NCI-H2171 (cell line): Measurements from ENCODE around the gene SMIM22.

Experiments
- DNase-seq: peaks from one replicate; lab custom pipeline; 2025; lab: John Stamatoyannopoulos, UW

SMIM22 gene

DNA sequence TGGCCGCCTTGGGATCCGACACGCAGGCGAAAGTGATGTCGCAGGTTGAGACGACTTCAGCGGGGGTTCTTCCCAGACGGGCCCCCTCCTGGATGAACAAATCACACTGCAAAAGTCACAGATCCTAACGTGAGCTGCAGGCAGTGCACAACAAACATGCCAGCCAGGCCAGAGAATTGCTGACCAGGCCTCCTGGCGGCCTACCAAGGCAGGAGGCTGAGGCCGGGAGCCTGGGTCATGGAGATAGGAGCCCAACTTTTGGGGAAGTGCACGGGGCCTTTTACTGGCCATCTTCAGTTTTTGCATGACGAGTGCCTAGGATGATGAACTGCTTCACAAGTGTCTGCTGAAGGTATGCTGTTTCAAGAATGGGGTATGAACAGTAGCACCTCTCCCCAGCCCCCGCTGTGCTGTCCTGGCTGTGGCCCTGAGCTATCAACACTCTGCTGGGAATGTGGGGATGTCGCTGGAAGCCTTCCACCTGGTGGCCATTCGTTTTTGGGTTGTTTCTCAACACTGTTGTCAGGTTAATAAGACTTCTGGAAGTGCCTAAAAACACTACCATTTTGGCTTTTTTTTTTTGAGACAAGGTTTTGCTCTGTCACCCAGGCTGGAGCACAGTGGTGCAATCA is 19.5 kb downstream of the SMIM22 start:
- DNase-seq, result no peak

DNA sequence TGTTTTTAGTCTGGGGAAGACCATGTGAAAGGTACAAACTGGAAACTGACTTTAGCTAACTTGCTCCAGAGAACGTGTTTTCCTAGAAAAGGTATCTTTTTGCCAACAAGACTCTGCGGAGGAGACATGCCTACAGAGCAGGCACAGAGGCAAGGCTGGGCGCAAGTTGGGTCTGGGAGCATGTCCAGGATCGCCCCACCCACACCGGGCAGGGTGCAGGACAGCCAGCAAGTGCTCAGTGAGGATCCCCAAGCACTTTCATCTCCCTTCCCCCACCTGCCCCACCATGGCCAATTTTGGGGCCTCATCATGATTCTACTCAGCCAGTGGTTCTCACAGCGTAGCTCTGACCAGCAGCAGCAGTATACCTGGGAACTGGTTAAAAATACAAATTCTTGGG is 25.5 kb downstream of the SMIM22 start:
- DNase-seq, result no peak

DNA sequence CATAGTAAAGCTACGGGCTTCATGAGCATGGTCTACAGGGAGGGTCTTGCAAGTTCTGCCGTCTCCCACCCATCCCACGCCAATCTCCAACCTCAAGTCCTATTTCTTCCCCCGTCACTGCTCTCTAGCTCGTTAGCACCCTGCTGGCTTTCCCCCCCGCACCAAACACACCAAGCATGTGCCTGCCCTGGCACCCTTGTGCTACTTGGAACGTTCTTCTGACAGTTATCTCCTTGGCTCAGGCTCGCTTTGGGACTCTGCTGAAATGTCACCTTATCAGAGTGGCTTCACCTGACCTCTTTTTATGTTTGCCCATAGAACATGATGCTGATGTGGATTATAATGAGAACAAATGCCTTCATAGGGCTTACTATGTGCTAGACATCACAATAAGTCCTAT is 30.0 kb downstream of the SMIM22 start:
- no peak for DNase-seq

DNA sequence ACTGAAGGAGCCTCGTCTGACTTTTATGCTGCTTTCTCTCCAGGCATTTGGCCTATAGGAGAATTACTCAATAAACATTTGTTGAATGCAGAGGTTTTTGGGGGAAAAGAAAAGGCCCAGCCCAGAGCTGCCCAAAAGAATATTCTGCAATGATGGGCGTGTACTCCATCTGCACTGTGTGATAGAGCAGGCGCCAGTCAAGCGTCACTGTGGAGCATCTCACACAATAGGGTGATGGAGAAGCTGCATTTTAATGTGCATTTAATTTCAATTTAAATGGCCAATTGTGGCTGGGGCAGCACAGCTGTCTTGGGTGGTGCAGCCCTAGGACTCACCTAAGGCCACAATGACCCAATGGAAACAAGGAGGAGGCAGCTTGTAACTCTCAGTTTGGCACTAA is 31.4 kb downstream of the SMIM22 start:
- DNase-seq, result no peak

DNA sequence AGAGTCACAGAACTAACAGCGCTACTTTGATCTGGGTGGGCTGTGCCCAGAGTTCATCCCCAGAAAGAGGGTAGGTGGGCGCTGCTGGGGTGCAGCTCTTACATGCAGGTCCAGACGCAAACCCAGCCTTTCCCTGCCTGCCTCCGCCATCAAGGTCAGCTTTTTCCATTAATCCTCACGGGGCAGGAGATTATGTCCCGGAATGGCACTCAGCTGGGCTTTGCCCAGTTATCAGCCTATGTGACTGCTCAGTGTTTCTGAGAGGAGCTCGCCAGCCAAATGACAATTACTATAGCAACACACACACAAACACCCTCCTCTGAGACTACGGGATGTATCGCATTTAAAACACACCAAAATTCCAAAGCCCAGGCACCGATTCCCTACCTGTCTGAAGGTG is 31.8 kb downstream of the SMIM22 start:
- no peak for DNase-seq

DNA sequence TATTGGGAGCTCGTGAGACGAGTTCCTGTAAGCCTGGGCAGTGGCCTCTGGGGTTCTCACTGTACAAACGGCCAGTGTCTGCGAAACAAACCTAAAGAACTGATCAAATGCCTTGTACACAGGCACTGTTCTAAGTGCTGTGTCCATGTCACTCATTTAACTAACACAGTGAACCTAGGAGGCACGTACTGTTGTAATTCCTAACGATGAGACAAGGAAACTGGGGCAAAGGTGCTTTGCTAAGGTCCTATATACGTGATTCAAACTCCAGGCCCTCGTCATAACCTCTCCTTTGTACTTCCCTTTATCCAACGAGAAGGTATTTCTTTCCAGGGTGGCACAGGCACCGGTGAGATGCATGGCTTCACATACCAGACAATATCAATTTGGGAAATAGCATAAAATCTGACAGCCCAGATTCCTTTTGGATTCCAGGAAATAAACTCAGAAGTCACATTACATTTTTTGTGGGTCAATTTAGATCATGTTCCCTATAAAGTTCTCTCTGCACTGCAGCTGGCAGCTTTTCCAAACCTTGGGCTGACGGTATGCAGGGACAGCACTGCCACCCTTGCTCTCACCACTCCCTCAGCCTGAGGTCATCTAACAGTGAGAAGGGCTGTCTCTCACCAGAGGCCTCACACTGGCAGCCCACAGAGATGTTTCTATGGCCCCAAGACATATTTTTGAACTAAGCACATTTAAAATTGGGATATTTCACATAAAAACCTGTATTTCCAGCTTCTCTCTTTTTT is 33.6 kb downstream of the SMIM22 start:
- DNase-seq, result no peak

DNA sequence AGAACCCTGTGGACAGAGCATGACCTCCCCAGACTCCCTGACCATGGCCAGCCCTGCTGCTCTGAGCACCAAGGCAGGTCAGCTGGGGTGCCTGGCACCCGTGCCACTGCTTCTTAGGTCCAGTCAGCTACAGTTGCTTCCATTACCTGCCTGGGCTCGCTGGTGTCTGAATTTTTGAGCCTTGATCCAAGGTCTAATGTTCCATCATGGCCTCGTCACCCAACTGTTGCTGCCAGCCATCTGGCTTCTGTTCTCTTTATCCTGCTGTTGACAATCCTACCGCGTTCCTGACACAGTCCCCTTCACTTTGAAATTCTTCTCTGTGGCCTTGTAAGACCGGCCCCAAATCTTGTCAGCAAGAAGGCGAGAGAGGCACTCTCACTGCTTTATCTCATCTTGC is 35.2 kb downstream of the SMIM22 start:
- no peak for DNase-seq

DNA sequence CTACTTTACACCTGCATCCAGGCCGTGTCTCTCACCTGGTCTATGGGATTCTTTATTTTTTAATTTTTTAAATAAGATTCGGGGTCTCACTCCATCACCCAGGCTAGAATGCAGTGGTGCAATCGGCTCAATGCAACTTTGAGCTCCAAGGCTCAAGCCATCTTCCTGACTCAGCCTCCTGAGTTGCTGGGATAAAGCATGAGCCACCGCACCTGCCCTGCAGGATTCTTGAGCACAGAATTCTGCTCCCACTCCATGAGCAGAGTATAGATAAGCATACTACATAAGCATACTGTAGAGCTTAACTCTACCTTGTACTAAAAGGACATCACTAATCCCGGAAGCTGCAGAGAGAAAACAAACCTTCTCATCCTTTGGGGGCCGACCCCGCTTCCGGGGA is 36.4 kb downstream of the SMIM22 start:
- no peak for DNase-seq

DNA sequence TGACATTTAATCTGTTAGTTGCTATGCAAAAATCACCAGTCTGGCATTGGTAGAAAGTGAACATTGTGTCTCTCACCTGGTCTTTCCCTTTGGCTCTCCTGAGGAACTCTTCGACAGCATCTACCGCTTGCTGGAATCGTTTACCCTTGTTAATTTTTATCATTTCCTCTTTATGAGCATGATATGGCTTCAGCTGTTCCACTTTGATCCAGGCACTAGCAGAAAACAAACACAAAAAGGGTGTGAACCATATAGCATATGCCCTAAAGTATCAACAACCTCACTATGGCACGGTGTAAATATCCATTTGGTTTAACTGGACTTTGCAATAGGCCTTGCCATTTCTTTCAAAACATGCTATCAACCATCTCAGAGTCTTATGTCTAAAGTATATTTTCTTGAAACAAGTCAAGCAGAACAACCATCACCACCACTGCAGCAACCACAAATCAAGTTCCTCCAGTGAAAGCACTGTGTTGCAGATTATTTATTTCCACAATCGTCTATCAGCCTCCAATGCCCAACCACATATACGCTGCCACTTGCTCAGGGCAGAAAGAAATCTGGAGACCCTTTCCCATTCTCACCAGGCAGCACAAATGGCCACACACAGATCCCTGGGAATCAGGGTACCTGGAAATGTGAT is 37.7 kb downstream of the SMIM22 start:
- DNase-seq, result no peak

DNA sequence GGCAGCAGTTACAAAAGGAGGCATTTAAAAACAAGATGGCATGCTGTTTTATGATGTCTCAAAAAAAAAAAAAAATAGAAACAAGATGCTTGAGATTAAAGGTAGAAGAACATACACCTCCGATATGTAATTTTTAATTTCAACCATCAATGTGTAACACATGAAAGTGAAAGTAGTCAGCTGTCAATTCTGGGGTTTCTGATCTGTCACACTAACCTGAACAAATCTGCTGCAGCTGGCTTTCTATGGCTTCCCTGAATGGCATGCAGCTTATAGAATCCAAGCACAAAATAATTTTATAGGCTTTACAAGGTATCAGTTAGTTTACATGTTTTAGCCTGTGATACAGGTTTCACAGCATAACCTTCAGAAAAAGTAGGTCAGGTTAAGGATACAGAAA is 38.4 kb downstream of the SMIM22 start:
- DNase-seq, result no peak

DNA sequence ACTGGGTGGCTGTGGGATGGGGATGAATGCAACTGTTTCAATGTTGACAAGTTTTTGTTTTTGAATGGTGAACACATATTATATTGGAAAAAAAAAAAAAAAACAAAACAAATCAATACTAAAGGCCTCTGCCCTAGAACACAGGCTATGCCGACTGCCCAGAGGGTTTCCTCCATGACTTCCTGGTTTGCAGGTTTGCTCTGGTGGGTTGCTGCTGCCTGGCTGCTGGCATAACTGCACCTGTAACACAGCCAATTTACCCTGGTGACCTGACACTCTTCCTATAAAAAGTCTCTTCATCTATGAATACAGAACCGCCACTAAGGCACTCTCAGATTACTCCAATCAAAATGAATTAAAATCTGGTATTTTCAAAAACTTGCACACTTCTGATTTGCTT is 41.6 kb downstream of the SMIM22 start:
- DNase-seq, result no peak

DNA sequence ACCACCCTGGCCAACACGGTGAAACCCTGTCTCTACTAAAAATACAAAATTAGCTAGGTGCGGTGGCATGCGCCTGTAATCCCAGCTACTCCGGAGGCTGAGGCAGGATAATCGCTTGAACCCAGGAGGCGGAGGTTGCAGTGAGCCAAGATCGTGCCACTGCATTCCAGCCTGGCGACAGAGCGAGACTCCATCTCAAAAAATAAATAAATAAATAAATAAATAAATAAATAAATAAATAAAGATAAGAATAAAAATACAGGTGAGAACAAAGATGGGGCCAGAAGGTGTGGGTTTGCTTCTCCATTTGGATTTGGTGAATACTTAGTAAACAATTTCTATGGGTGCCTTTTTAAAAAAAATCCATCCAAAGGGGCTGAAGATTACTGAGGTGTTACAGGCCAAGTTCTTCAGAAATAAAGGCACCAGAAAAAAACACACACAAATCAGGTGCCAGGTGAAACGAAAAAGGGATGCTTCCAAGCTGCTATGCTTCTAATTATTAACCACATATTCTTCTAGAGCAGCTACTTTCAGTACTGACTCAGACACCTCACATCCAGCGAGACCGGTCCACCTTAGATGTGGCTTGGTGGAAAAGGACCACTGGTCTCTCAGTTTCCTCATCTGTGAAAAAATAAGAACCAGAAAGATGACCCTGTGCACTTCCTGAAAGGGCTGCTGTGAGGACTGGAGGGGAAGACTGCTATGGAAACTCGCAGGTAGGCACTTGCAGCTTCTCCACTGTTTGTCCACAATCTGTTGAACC is 42.7 kb downstream of the SMIM22 start:
- DNase-seq, result no peak

DNA sequence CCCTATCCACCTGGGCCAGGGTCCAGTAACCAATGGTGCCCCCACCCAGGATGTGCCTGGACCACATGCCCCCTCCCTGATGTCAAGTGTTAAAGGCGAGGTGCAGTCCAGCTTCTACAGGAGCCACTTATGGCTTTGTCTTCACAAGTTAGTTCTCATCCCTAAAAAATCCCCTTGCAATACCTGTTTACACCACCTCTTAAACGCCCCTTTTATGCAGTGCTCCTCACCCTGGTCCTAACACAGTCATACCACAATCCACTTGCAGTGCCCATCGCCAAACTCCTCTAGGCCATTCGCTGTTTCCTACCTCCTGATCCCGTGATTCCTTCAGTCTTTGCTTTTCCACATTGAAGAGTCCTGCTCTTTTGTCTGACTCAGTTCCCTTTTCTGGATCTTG is 44.8 kb downstream of the SMIM22 start:
- no peak for DNase-seq

DNA sequence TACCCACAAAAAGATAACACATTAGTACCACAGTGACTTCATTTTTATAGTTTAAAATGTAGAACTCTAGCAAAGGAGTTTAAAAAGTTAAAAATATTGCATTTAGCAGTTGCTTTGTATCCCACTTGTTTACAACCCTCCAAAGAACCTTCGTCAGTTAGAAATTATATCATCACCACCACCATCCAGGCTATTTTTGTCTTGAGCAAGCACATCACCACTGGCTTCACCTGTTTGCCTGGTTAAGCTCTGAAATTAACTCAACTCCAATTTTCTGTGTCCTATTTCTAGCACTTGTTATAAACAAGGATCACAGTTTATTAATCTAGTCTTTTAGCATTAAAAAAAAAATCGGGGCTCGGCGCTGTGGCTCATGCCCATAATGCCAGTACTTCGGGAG is 45.8 kb downstream of the SMIM22 start:
- DNase-seq, result no peak
